Measurements from ENCODE around the gene TRA2B. TPM values are rescaled to one million over a fixed set of nuclear protein-coding genes. Genes with fewer than 3 reads are reported as not detected.
A peak's percentile ranks its signal among the peaks of the same experiment; 100 is the strongest.

TRA2B gene
- total RNA-seq, 1 experiment from 2014 or later = 172 TPM

DNA sequence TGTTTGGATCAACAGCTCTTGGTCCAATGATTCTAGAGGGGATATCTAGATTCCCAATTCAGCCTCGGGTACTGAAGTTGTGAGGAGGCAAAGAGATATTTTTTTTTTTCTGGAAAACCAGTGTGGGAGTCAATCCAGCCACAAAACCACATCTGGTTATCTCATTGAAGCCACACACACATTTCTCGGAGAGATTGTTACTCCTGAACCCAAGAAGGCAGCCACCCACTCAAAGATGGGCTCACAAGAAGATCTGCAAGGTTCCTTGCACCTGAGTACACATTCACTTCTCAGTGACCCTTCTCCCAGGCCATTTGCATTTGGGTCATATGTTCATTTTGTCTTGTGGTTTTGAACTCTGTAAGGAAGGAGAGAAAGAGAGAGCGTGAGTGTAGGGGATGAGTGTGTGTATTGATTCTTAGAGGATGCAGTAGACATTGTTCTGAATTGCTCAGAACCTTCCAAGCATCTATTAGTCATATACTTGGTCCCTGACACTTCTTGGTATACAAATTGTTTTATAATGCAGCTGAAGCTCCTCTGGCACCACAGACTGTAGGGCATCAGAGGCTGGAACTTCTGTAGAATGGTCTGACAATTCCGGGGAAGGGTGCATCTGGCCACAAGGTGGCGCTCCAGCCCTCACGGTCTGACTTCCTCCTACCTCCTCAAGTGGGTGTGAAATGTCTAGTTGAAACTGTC, 39.3 kb upstream of the TRA2B start:
- peak overlapping the region; percentile 96 for H2AFZ ChIP-seq (ENCODE audit: low read depth, low read length, poor library complexity, severe bottlenecking)
- CTCF ChIA-PET = interaction anchor here (0.6 to 1.7 kb wide), 13 partner anchors 11 to 633 kb away, joined by 3 to 10 read pairs (median 3); no protein-coding TSS in a partner anchor
- no TSS peak for BruUV-seq (replicated peaks)
- H3K9me3 ChIP-seq (ENCODE audit: control insufficient read depth in 1 of 2, insufficient read depth in 1 of 2, low read depth in 1 of 2, low read length in 2 of 2) = no peaks in the 10 kb centered on the region
- H3K36me3 ChIP-seq (ENCODE audit: control insufficient read depth in 1 of 2, insufficient read depth in 2 of 2, low read length in 2 of 2) = no peaks in the 10 kb centered on the region
- no peaks in the 10 kb centered on the region for H3K79me2 ChIP-seq (ENCODE audit: insufficient read depth, low read length)
- H3K27ac ChIP-seq (ENCODE audit: low read depth, low read length) = no peak overlapping the region
- DNase-seq (ENCODE audit: low read depth, low spot score) (peak; percentile 57), ATAC-seq (peak; percentile 100)
- no peaks in the 10 kb centered on the region for H3K27me3 ChIP-seq (ENCODE audit: insufficient read depth, low read length)
- peaks cover 0 to 8% of the 10 kb centered on the region in 2 experiments; a peak in 1 of 4 replicates for H3K4me1 ChIP-seq (ENCODE audit: control insufficient read depth in 1 of 2, insufficient read depth in 2 of 2, low read length in 2 of 2)
- no peak overlapping the region for H3K9ac ChIP-seq (ENCODE audit: low read length)
- POLR2A ChIA-PET = no interaction called here
- H3K9me2 ChIP-seq (ENCODE audit: insufficient read depth) = no peaks in the 10 kb centered on the region
- intact Hi-C loops (cut with micrococcal nuclease) = loop anchor here (5.0 kb wide), 1 partner anchor 315 kb away; no protein-coding TSS in a partner anchor
- no peak overlapping the region for H3K4me2 ChIP-seq (ENCODE audit: low read length)
- RAD21 ChIA-PET (ENCODE audit: low non-redundant PET in 1 of 2, low total read pairs in 2 of 2, uncharacterized antibody in 2 of 2, unreplicated experiment in 2 of 2) = no interaction called here
- no peak overlapping the region for H3K4me3 ChIP-seq (replicated peaks in 1 of 2; ENCODE audit: low read depth in 1 of 2, low read length in 2 of 2)
- H4K20me1 ChIP-seq (ENCODE audit: insufficient read depth) = no peaks in the 10 kb centered on the region
- TF ChIP-seq MAX (IDR thresholded peaks at IDR 0.05) (no peak), SP1 (IDR thresholded peaks at IDR 0.05; ENCODE audit: low read depth) (no peak), JUND (IDR thresholded peaks at IDR 0.05) (no peak), ELF1 (IDR thresholded peaks at IDR 0.05; ENCODE audit: borderline replicate concordance, low read depth) (no peak), RAD21 (IDR thresholded peaks at IDR 0.05; ENCODE audit: low read depth) (peak; percentile 84), FOSL1 (IDR thresholded peaks at IDR 0.05; ENCODE audit: low read depth) (no peak), EZH2phosphoT487 (IDR thresholded peaks at IDR 0.05; ENCODE audit: borderline replicate concordance) (no peak), REST (IDR thresholded peaks at IDR 0.05; ENCODE audit: low read depth) (no peak), YY1 (IDR thresholded peaks at IDR 0.05; ENCODE audit: extremely low read depth, insufficient replicate concordance, low read depth, low read length) (peak; percentile 18), SRF (IDR thresholded peaks at IDR 0.05; ENCODE audit: low read depth) (no peak), POLR2A (IDR thresholded peaks at IDR 0.05; ENCODE audit: borderline replicate concordance, extremely low read depth, insufficient read depth, insufficient read length) (no peak), EGR1 (IDR thresholded peaks at IDR 0.05; ENCODE audit: low read depth) (no peak), SIN3A (IDR thresholded peaks at IDR 0.05; ENCODE audit: low read depth) (no peak), ZBTB33 (IDR thresholded peaks at IDR 0.05; ENCODE audit: extremely low read depth, insufficient replicate concordance, low read length) (no peak), ZNF274 (IDR thresholded peaks at IDR 0.05; ENCODE audit: low read depth, low read length) (no peak), ZFX (IDR thresholded peaks at IDR 0.05) (no peak), POLR2AphosphoS5 (IDR thresholded peaks at IDR 0.05; ENCODE audit: low read depth, low read length) (no peak), CEBPB (IDR thresholded peaks at IDR 0.05; ENCODE audit: low read depth) (no peak), CBX3 (IDR thresholded peaks at IDR 0.05; ENCODE audit: low read depth) (no peak)
- TF ChIP-seq, protein P1, sequence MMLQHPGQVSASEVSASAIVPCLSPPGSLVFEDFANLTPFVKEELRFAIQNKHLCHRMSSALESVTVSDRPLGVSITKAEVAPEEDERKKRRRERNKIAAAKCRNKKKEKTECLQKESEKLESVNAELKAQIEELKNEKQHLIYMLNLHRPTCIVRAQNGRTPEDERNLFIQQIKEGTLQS (IDR thresholded peaks at IDR 0.05) = no peak
- TF ChIP-seq, protein P2, sequence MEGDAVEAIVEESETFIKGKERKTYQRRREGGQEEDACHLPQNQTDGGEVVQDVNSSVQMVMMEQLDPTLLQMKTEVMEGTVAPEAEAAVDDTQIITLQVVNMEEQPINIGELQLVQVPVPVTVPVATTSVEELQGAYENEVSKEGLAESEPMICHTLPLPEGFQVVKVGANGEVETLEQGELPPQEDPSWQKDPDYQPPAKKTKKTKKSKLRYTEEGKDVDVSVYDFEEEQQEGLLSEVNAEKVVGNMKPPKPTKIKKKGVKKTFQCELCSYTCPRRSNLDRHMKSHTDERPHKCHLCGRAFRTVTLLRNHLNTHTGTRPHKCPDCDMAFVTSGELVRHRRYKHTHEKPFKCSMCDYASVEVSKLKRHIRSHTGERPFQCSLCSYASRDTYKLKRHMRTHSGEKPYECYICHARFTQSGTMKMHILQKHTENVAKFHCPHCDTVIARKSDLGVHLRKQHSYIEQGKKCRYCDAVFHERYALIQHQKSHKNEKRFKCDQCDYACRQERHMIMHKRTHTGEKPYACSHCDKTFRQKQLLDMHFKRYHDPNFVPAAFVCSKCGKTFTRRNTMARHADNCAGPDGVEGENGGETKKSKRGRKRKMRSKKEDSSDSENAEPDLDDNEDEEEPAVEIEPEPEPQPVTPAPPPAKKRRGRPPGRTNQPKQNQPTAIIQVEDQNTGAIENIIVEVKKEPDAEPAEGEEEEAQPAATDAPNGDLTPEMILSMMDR (IDR thresholded peaks at IDR 0.05 in 2 of 3, conservative IDR thresholded peaks at IDR 0.05 in 1 of 3; ENCODE audit: borderline replicate concordance in 1 of 3, insufficient read depth in 1 of 3, low read depth in 2 of 3, low read length in 2 of 3) = peak; percentile 80 to 97 (median 95)

All from HCT116 (cell line).